ENCODE data around the gene OR4D9. TPM values are rescaled to one million over a fixed set of nuclear protein-coding genes. Genes with fewer than 3 reads are reported as not detected.
A peak's percentile ranks its signal among the peaks of the same experiment; 100 is the strongest.

The OR4D9 gene
- total and polyA plus RNA-seq, 2 of the 8 experiments (the other 6 are each of a cell fraction or from before 2014, with no cell fraction given), result not detected

DNA sequence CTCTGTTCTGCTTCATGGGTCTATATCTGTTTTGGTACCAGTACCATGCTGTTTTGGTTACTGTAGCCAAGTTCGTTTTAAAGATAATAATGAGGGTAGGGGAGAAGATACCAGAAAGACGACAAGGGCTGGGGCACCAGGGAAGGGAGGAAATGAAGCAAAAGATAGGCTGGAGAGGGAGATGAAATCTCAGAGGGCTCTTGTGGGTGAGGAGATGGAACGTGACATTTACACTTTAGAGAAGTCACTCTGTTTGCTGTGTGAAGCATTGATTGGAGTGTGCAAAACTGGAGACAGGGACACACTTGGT lies 33.5 kb downstream of the OR4D9 start:
- no peaks in the 10 kb centered on the region for H3K9me3 ChIP-seq (ENCODE audit: insufficient read depth in 2 of 2, low read depth in 1 of 2, low read length in 1 of 2)
- peaks cover 0 to 7% (median 0%) of the 10 kb centered on the region in 4 experiments; a peak in 1 of 7 replicates for H3K4me1 ChIP-seq (replicated peaks in 1 of 4; ENCODE audit: control insufficient read depth in 3 of 4, insufficient read depth in 4 of 4, low read length in 3 of 4)
- H3K9ac ChIP-seq (replicated peaks in 1 of 4; ENCODE audit: extremely low read depth in 1 of 4, low read depth in 3 of 4, low read length in 3 of 4), result no peak overlapping the region
- CTCF ChIA-PET (ENCODE audit: partially characterized antibody), result no interaction called here
- peaks cover 5% of the 10 kb centered on the region; the same call in 1 of the 2 replicates for H3K23me2 ChIP-seq (ENCODE audit: low read depth, low read length)
- no peaks in the 10 kb centered on the region for H4K20me1 ChIP-seq (replicated peaks in 1 of 2; ENCODE audit: control insufficient read depth in 1 of 2, insufficient read depth in 2 of 2, low read length in 2 of 2)
- H3K79me1 ChIP-seq (ENCODE audit: low read depth, low read length), result no peaks in the 10 kb centered on the region
- H3K23ac ChIP-seq (ENCODE audit: insufficient read length), result no peak overlapping the region
- 0 out of 2 replicates have a peak overlapping the region, but pooled peaks have one; percentile 19 for H3K27ac ChIP-seq (ENCODE audit: low read depth, low read length)
- peak overlapping the region; percentile 86; the same call in 1 of the 2 replicates for H2AFZ ChIP-seq (ENCODE audit: low read length)
- no peaks in the 10 kb centered on the region for H3K36me3 ChIP-seq (ENCODE audit: control insufficient read depth in 2 of 4, insufficient read depth in 4 of 4, low read length in 3 of 4)
- no peak overlapping the region for H2BK15ac ChIP-seq (ENCODE audit: low read length)
- no peak overlapping the region for H4K8ac ChIP-seq (ENCODE audit: extremely low read depth, insufficient read depth, low read length)
- no peaks in the 10 kb centered on the region for H3K27me3 ChIP-seq (replicated peaks in 1 of 4; ENCODE audit: control insufficient read depth in 3 of 4, extremely low read depth in 1 of 4, insufficient read depth in 3 of 4, low read length in 3 of 4)
- H2AK5ac ChIP-seq (ENCODE audit: low read depth, low read length), result no peak overlapping the region
- no peak overlapping the region for H2BK120ac ChIP-seq (replicated peaks; ENCODE audit: low read depth, low read length)
- H4K91ac ChIP-seq (replicated peaks; ENCODE audit: insufficient read length, low read length), result no peak overlapping the region
- no peak for FAIRE-seq
- POLR2A ChIA-PET (ENCODE audit: partially characterized antibody), result no interaction called here
- no peak overlapping the region for H3K4ac ChIP-seq (replicated peaks; ENCODE audit: insufficient read length, low read depth, low read length)
- H3K4me3 ChIP-seq (ENCODE audit: extremely low read depth in 1 of 4, insufficient read depth in 2 of 4, low read depth in 3 of 4, low read length in 4 of 4), result no peak overlapping the region
- no peak overlapping the region for H3K14ac ChIP-seq (ENCODE audit: insufficient read length)
- H4K5ac ChIP-seq (ENCODE audit: insufficient read length, low read depth, low read length), result no peak overlapping the region
- H3K18ac ChIP-seq (ENCODE audit: extremely low read depth, low read length), result no peak overlapping the region
- no peak overlapping the region for H3K56ac ChIP-seq (replicated peaks; ENCODE audit: insufficient read length, low read depth, low read length)
- H3K4me2 ChIP-seq (ENCODE audit: insufficient read depth in 1 of 2, low read depth in 2 of 2, low read length in 2 of 2), result no peak overlapping the region
- H3K79me2 ChIP-seq (ENCODE audit: control insufficient read depth in 1 of 2, insufficient read depth in 2 of 2, low read length in 2 of 2), result no peaks in the 10 kb centered on the region
- no peak for DNase-seq (ENCODE audit: low read depth in 1 of 2, low spot score in 2 of 2)
- TF ChIP-seq EP300 (IDR thresholded peaks at IDR 0.05; ENCODE audit: borderline replicate concordance in 1 of 2, low read depth in 2 of 2, low read length in 2 of 2) (no peak), FOSL1 (IDR thresholded peaks at IDR 0.05; ENCODE audit: insufficient read depth, low read depth, low read length) (no peak), SIN3A (conservative IDR thresholded peaks at IDR 0.05 in 1 of 2, IDR thresholded peaks at IDR 0.05 in 1 of 2; ENCODE audit: low read depth in 1 of 2, low read length in 2 of 2) (no peak)
- H2BK5ac ChIP-seq (ENCODE audit: low read depth, low read length), result no peak overlapping the region
- WGBS, 2 experiments (ENCODE audit: extremely low coverage in 1 of 2, insufficient coverage in 1 of 2, insufficient read length in 1 of 2, insufficient replicate concordance in 2 of 2, low coverage in 1 of 2, low lambda C conversion rate in 2 of 2, missing lambda C conversion rate in 1 of 2), result 80% methylated on average over 3 of the region's 3 CpGs; no CpG with 5 or more reads in 1 of the 2 experiments
- no peak overlapping the region for H2BK12ac ChIP-seq (ENCODE audit: low read depth, low read length)
- no peak overlapping the region for H2BK20ac ChIP-seq (ENCODE audit: low read length)

Measured in H1 (cell line).